ENCODE data around the gene SPG7. TPM values are rescaled to one million over a fixed set of nuclear protein-coding genes. Genes with fewer than 3 reads are reported as not detected.

Gene SPG7
- total and polyA plus RNA-seq, 2 of the 4 experiments (the other 2 are of a cell fraction), result 94.6 to 96.8 TPM

DNA sequence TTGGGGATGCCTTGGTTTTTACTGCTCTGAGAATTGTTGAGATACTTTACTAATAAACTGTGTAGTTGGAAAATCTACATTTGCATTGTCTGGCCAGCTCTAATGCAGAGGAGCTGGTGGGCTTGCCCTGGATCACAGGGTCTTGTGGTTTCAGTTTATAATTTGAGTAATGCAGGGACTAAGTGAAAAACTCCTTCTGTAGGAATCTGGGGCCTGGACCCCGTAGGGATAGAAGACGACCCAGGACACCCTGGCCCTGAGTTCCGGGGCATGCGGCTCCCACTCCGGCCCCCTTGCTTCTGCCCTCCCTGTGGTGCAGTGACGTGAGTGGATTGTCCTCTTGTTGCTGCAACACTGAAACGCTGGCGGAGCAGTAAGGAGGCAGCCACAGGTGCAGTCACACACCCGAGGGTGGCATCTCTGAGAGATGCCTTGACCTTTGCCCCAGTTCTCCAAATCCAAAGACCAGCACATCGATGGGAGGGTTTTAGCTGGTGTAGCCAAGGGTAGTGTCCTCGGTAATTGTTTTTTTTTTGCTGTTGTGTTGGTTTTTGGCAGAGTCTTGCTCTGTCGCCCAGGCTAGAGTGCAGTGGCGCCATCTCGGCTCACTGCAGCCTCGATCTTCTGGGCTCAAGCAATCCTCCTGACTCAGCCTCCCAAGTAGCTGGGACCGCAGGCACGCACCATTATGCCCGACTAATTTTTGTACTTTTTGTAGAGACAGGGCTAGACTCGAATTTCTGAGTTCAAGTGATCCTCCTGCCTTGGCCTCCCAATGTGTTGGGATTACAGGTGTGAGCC, 49.7 kb downstream of the SPG7 start:
- no peak for TF ChIP-seq ELK1 (IDR thresholded peaks at IDR 0.05; ENCODE audit: borderline replicate concordance, low read depth, low read length)
- no peak for TF ChIP-seq SMC3 (IDR thresholded peaks at IDR 0.05; ENCODE audit: low read depth, low read length)
- TF ChIP-seq MAZ (IDR thresholded peaks at IDR 0.05; ENCODE audit: borderline replicate concordance, low read depth, low read length), result no peak
- TF ChIP-seq, protein P1, sequence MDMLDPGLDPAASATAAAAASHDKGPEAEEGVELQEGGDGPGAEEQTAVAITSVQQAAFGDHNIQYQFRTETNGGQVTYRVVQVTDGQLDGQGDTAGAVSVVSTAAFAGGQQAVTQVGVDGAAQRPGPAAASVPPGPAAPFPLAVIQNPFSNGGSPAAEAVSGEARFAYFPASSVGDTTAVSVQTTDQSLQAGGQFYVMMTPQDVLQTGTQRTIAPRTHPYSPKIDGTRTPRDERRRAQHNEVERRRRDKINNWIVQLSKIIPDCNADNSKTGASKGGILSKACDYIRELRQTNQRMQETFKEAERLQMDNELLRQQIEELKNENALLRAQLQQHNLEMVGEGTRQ (IDR thresholded peaks at IDR 0.05; ENCODE audit: low read depth, low read length), result no peak; the same call in 1 of the 2 replicates
- no peak for TF ChIP-seq BHLHE40 (IDR thresholded peaks at IDR 0.05; ENCODE audit: low read depth, low read length)
- TF ChIP-seq RCOR1 (IDR thresholded peaks at IDR 0.05; ENCODE audit: insufficient replicate concordance, low read length), result no peak
- no peak for TF ChIP-seq CHD1 (IDR thresholded peaks at IDR 0.05; ENCODE audit: low read depth, low read length)
- TF ChIP-seq FOS (IDR thresholded peaks at IDR 0.05; ENCODE audit: low read depth, low read length), result no peak
- TF ChIP-seq RAD21 (IDR thresholded peaks at IDR 0.05; ENCODE audit: low read length), result no peak
- TF ChIP-seq CTCF (conservative IDR thresholded peaks at IDR 0.05; ENCODE audit: low read depth, low read length), result no peak
- TF ChIP-seq NFE2L2 (IDR thresholded peaks at IDR 0.05; ENCODE audit: low read depth, low read length), result no peak
- TF ChIP-seq POLR2A (IDR thresholded peaks at IDR 0.05; ENCODE audit: low read depth, low read length), result no peak
- TF ChIP-seq RFX5 (IDR thresholded peaks at IDR 0.05; ENCODE audit: low read depth, low read length), result no peak
- no peak for TF ChIP-seq MAFK (IDR thresholded peaks at IDR 0.05; ENCODE audit: low read depth, low read length)
- TF ChIP-seq MXI1 (IDR thresholded peaks at IDR 0.05; ENCODE audit: borderline replicate concordance, low read depth, low read length), result no peak
- H2AK9ac ChIP-seq (replicated peaks; ENCODE audit: low read depth, low read length, poor library complexity), result no peak overlapping the region
- H2AFZ ChIP-seq (replicated peaks; ENCODE audit: low read length, poor library complexity), result no peak overlapping the region
- no peak overlapping the region for H3K9ac ChIP-seq (ENCODE audit: low read depth, low read length)
- ChIA-PET POLR2A (ENCODE audit: unreplicated experiment) (no interaction called here), CTCF (interaction anchor here (1.6 kb wide), 1 partner anchor 9 kb away, joined by 5 read pairs; no protein-coding TSS in a partner anchor)
- peaks cover 40% of the 10 kb centered on the region for H3K36me3 ChIP-seq (ENCODE audit: control insufficient read depth, insufficient read depth, low read length)
- dilution Hi-C loops (cut with HindIII; ENCODE audit: low sequenced_read_pairs, unreplicated experiment), result no loop called here
- no peak overlapping the region for H2BK5ac ChIP-seq (ENCODE audit: low read depth, low read length, poor library complexity, severe bottlenecking)
- no peak overlapping the region for H3K18ac ChIP-seq (ENCODE audit: low read depth, low read length)
- no peak overlapping the region for H3K14ac ChIP-seq (replicated peaks; ENCODE audit: low read depth, low read length)
- no peak overlapping the region for H4K5ac ChIP-seq (ENCODE audit: low read depth, low read length)
- H2BK120ac ChIP-seq (ENCODE audit: low read depth, low read length), result no peak overlapping the region
- in situ Hi-C loops (cut with MboI; ENCODE audit: low sequenced_read_pairs), result no loop called here
- no peak overlapping the region for H3K56ac ChIP-seq (ENCODE audit: extremely low read depth, insufficient read depth, low read length)
- peaks cover 24% of the 10 kb centered on the region for H4K20me1 ChIP-seq (ENCODE audit: insufficient read depth, low read length)
- H3K4ac ChIP-seq (ENCODE audit: low read depth, low read length), result 0 out of 2 replicates have a peak overlapping the region, but pooled peaks have one; percentile 19
- H4K91ac ChIP-seq (ENCODE audit: insufficient read depth, low read depth, low read length), result no peak overlapping the region
- ATAC-seq (ENCODE audit: low read depth) (no peak), DNase-seq (no peak)
- no peak overlapping the region for H2AK5ac ChIP-seq (ENCODE audit: low read depth, low read length)
- no peak overlapping the region for H2BK20ac ChIP-seq (ENCODE audit: low read depth, low read length)
- no peak overlapping the region for H3K23ac ChIP-seq (ENCODE audit: low read depth, low read length)
- H3K4me1 ChIP-seq (ENCODE audit: control insufficient read depth, insufficient read depth, low read length), result peaks cover 8% of the 10 kb centered on the region
- no peaks in the 10 kb centered on the region for H3K27me3 ChIP-seq (ENCODE audit: control insufficient read depth, insufficient read depth, low read length)
- H3K9me1 ChIP-seq (ENCODE audit: insufficient read depth, low read length), result no peaks in the 10 kb centered on the region
- no peak overlapping the region for H3K4me3 ChIP-seq (ENCODE audit: insufficient read depth, low read depth, low read length)
- no peaks in the 10 kb centered on the region for H3K9me3 ChIP-seq (ENCODE audit: control insufficient read depth, insufficient read depth, low read length)
- H4K8ac ChIP-seq (ENCODE audit: low read depth in 2 of 2, low read length in 2 of 2), result no peak overlapping the region
- peaks cover 11 to 35% of the 10 kb centered on the region in 2 experiments; a peak in 3 of 4 replicates for H3K79me1 ChIP-seq (ENCODE audit: low read depth in 1 of 2, low read length in 2 of 2)
- no TSS peak for BruUV-seq (replicated peaks)
- H3K27ac ChIP-seq (ENCODE audit: insufficient read depth, low read length), result no peak overlapping the region
- no peak overlapping the region for H2BK15ac ChIP-seq (ENCODE audit: low read depth, low read length)
- no peak overlapping the region for H3K4me2 ChIP-seq (ENCODE audit: low read depth, low read length)
- 88% methylated on average over 9 of the region's 19 CpGs; no CpG with 5 or more reads in 1 of the 2 experiments for WGBS, 2 experiments (ENCODE audit: extremely low coverage in 2 of 2, insufficient read length in 1 of 2)
- intact Hi-C loops (cut with micrococcal nuclease), result loop anchor here (2.0 kb wide), 1 partner anchor 225 kb away; no protein-coding TSS in a partner anchor

Measured in IMR-90 (cell line).